ES-I3 (cell line): ENCODE data around the gene RITA1.

ENCODE experiments used
- H3K36me3 ChIP-seq: 2 replicates; pipeline ENCODE4 v1.6.1; 2013; ENCODE audit warnings: mild to moderate bottlenecking, low read length, control low read depth, moderate library complexity; ENCODE audit not compliant: insufficient read depth
- H3K4me1 ChIP-seq: 2 replicates; pipeline ENCODE4 v1.6.1; 2013; ENCODE audit warnings: mild to moderate bottlenecking, control low read depth, low read length; ENCODE audit not compliant: insufficient read depth
- H3K9ac ChIP-seq: 2 replicates; pipeline ENCODE4 v1.6.1; 2013; ENCODE audit warnings: low read depth, mild to moderate bottlenecking, low read length, moderate library complexity
- H3K9me3 ChIP-seq: 2 replicates; pipeline ENCODE4 v1.6.1; 2013; ENCODE audit warnings: mild to moderate bottlenecking, low read length, moderate library complexity; ENCODE audit not compliant: control insufficient read depth, insufficient read depth

Gene RITA1

DNA sequence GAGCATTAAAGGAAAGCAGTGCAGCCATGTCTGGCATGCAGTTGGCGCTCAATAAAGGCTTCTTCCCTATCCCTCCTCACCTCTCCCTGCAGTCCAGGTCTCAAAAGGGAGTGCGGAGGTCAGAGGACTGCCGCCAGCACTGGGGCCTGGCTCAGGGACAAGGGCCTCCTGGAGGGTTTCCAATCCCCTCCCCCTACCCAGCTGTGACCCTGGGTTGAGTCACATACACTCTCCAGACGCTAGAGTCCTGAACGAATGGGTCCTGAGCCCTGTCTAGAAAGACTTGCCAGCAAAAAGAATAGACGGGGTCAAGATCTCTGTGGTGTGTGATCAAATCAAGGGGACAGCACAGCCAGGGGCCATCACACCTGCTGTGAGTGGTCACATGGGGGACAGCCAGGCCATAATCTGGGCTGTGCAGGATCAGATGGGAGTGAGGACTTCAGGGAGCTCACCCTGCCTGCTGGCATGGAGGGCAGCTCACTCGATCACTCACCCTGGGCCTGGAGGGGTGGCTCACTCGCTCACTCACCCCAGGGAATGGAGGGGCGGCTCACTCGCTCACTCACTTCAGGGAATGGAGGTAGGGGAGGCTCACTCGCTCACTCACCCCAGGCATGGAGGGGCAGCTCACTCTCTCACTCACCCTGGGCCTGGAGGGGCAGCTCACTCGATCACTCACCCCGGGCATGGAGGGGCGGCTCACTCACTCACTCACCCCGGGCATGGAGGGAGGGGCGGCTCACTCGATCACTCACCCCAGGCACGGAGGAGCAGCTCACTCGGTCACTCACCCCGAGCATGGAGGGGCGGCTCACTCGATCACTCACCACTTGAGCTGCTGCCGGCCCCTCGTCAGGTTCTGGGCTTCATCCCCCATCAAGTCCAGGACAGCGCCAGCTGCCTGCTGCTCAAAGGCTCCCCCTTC lies 23.2 kb upstream of the RITA1 start:
- no peaks in the 10 kb centered on the region for H3K9me3 ChIP-seq
- H3K36me3 ChIP-seq: peaks cover 12% of the 10 kb centered on the region
- H3K9ac ChIP-seq: no peak overlapping the region
- peaks cover 10% of the 10 kb centered on the region for H3K4me1 ChIP-seq

DNA sequence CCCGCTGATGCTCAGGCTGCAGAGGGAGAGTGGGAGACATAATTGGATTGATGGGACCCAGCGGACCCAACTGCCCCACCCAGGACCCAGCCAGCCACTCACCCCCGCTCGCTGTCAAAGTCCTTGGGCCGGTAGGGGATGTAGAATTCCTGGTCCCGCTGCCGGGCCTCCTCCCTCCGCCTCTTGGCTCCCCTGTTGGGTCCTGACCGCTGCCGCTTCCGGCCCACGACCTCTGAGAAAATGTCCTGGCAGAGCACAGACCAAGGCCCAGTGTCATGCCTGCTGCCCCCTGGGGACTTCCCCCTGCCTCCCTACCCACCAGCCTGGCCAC lies 22.5 kb upstream of the RITA1 start:
- Histone ChIP-seq H3K9ac (no peak overlapping the region), H3K4me1 (peaks cover 10% of the 10 kb centered on the region), H3K36me3 (peaks cover 12% of the 10 kb centered on the region), H3K9me3 (no peaks in the 10 kb centered on the region)

DNA sequence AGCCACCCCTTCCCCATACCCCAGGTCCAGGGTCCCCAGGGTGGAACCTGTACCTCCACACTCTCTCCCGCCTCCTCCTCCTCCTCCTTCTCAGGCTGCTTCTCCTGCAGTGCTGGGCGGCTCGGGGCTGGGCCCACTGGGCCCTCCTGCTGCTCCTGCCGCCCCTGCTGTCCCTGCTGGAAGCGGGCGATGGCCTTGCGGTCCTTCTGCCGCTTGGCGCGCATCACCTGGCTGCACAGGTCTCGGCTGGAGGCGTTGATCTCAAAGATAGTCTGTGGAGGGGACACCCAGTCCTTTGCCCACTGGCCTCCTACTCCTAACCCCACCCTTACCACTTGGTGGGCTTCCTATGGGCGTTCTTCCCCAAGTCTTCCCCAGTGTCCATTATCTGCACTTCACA lies 21.5 kb upstream of the RITA1 start:
- Histone ChIP-seq H3K36me3 (peaks cover 12% of the 10 kb centered on the region), H3K9ac (no peak overlapping the region), H3K9me3 (no peaks in the 10 kb centered on the region), H3K4me1 (peaks cover 10% of the 10 kb centered on the region)

DNA sequence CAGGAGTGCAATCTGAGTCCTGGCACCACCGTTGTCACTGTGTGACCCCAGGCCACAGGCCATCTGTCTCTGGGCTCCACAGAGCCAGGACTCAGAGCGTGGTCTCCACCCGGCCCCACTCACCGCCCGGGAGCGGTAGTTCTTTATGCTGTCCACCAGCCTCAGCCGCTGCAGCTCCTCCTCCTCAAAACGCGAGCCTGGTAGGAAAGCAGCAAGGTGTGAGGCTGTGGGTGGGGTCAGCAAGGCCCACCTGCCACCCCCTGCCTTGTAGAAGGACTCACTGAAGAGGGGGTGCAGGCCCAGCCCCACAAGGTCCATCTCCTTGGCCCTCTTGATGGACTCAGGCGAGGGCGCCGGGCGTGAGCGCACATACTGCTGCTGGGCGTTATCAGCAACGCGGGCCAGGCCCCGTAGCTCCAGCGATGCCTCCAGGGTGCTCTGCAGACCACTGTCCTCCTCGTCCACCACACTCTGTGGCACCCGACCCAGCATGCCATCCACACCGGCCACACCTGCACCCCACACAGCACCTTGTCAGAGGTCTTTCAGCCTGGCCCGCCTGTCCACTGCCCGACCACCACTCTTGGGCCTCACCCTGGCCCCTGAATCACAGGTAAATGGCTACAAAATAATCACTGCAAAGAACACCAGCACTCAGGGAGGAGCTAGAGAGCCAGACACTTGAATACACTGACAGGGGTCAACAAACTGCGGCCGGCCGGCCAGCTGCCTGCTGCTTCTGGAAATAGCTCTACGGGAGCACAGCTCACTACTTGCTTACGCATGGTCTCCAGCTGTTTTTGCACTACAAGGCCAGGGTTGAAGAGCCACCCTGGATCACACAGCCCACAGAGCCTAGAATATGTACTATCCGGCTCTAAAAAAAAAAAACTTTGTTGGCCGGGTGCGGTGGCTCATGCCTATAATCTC lies 19.7 kb upstream of the RITA1 start:
- H3K9ac ChIP-seq: no peak overlapping the region
- no peaks in the 10 kb centered on the region; the same call in 1 of the 2 replicates for H3K9me3 ChIP-seq
- H3K4me1 ChIP-seq: peaks cover 10% of the 10 kb centered on the region
- H3K36me3 ChIP-seq: peaks cover 13% of the 10 kb centered on the region

DNA sequence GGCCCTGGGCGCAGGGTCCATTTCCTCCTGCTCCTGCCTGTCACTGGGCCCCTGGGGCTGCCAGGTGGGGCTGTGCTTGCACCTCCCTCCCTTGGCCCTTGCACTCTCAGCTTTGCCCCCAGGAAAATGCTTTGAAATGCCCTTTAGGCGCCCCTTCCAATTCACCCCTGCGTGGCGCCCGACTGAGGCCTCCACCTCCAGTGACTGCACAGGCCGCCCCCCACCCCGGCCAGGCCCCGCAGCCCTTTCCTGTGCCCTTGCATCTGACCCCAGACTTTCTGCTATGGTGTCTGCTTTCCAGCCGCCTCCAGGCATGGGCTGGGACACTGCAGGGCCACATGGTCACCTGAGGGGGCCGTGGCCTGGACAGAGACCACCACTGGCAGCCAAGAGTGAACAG lies 17.7 kb upstream of the RITA1 start:
- H3K9ac ChIP-seq: no peak overlapping the region
- H3K4me1 ChIP-seq: no peaks in the 10 kb centered on the region
- no peaks in the 10 kb centered on the region; the same call in 1 of the 2 replicates for H3K9me3 ChIP-seq
- H3K36me3 ChIP-seq: peaks cover 24% of the 10 kb centered on the region

DNA sequence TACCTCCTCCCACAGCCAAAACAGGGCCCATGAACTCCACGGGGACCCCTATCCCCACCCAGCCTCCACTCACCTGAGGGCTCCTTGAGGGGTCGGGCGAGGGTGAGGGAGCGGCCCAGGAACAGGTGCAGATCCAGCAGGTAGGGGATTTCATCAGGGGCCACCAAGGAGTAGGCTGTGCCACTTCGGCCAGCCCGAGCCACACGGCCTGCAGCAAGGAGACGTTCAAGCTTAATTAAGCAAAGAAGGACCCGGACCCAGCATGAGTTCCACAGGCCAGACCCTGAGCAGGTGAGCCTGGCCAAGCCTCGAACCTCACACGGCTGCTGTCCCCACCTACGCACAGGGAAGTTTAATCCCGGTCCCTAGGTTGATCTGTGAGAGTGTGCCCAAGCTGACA lies 15.8 kb upstream of the RITA1 start:
- Histone ChIP-seq H3K36me3 (peaks cover 31% of the 10 kb centered on the region), H3K9me3 (no peaks in the 10 kb centered on the region; the same call in 1 of the 2 replicates), H3K4me1 (no peaks in the 10 kb centered on the region), H3K9ac (no peak overlapping the region)

DNA sequence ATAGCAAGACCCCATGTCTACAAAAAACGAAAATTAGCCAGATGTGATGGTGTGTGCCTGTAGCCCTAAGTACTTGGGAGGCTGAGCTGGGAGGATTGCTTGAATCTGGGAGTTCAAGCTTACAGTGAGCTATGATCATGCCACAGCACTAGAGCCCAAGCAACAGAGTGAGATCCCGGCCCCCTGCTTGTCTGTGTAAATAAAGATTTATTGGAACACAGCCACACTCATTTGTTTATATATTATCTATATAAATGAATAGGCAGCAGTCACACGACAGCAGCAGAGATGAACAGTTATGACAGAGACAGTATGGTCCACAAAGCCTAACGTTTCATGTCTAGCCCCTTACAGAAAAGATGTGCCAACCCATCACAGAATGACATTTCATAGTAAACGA lies 15.1 kb upstream of the RITA1 start:
- Histone ChIP-seq H3K9me3 (no peaks in the 10 kb centered on the region; the same call in 1 of the 2 replicates), H3K9ac (no peak overlapping the region), H3K4me1 (no peaks in the 10 kb centered on the region), H3K36me3 (peaks cover 31% of the 10 kb centered on the region)

DNA sequence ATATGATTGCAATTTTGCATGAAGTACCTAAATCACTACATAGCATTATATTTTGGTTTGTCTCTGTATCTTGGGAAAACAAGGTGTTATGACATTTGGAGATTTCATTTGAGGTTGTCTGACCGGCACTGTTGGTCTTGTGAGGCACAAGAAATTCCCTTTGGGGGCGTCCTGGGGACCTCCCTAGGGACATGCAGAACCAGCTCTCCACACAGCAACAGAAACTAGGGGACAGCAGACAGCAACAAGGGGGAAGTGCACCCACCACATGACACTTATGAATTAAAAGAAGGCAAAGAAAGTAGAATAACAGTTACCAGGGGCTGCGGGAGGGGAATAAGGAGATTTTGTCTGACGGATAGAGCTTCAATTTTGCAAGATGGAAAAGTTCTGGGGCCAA lies 14.6 kb upstream of the RITA1 start:
- Histone ChIP-seq H3K9me3 (no peaks in the 10 kb centered on the region; the same call in 1 of the 2 replicates), H3K4me1 (no peaks in the 10 kb centered on the region), H3K36me3 (peaks cover 31% of the 10 kb centered on the region), H3K9ac (no peak overlapping the region)

DNA sequence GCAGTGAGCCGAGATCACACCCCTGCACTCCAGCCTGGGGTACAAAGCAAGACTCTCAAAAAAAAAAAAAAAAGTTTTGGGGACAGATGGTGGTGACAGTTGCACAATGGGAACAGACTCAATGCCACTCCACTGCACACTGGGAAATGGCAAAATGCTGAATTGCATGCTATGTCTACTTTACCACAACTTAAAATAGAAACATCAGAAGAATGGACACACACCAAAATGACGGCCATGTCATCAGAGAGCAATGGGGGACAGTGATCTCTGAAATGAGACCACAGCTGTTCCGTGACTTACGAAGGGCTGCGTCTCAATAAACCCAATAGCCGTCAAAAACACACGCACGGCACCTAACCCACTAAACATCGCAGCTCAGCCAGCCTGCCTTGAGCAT lies 14.0 kb upstream of the RITA1 start:
- Histone ChIP-seq H3K9ac (no peak overlapping the region), H3K36me3 (peaks cover 33% of the 10 kb centered on the region), H3K9me3 (no peaks in the 10 kb centered on the region; the same call in 1 of the 2 replicates), H3K4me1 (no peaks in the 10 kb centered on the region)

DNA sequence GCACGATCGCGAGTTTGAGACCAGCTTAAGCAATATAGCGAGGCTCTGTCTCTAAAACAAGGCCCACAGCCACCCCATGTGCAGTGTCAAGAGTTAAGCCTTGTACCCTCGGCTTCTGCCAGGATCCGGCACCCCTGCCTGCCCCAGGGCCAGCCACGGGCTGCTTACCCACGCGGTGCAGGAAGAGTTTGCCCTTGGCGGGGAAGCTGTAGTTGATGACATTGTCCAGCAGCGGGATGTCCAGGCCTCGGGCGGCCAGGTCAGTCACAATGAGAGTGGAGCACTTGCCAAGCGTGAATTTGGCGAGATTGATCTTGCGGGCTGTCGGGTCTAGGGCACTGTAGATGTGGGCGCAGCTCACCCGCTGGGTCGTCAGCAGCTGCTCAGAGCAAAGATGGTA lies 13.3 kb upstream of the RITA1 start:
- no peak overlapping the region for H3K9ac ChIP-seq
- H3K4me1 ChIP-seq: no peaks in the 10 kb centered on the region
- peaks cover 39% of the 10 kb centered on the region for H3K36me3 ChIP-seq
- no peaks in the 10 kb centered on the region; the same call in 1 of the 2 replicates for H3K9me3 ChIP-seq

DNA sequence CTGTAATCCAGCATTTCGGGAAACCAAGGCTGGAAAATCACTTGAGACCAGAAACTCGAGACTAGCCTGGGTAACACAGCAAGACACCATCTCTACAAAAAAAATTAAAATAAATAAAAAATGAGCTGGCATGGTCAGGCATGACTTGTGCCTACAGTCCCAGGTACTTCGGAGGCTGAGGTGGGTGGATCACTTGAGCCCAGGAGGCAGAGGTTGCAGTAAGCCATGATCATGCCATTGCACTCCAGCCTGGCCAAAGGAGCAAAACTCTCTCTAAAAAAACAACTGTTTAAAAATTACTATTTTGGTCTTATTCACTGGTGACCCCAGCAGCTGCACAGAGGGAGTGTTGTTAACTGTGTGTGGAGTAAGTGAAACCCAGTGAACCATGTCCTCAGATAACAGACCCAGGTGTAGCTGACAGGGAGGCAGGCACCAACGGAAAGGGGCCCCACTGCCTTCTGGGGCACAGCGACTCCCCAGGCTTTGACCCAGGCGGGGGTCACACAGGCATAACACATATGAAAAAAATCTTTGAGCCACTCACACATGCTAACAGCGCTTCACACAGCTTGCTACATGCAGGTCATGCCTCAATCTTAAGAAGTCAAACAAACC lies 12.3 kb upstream of the RITA1 start:
- no peak overlapping the region for H3K9ac ChIP-seq
- H3K4me1 ChIP-seq: no peaks in the 10 kb centered on the region
- H3K9me3 ChIP-seq: no peaks in the 10 kb centered on the region; the same call in 1 of the 2 replicates
- peaks cover 48% of the 10 kb centered on the region for H3K36me3 ChIP-seq

DNA sequence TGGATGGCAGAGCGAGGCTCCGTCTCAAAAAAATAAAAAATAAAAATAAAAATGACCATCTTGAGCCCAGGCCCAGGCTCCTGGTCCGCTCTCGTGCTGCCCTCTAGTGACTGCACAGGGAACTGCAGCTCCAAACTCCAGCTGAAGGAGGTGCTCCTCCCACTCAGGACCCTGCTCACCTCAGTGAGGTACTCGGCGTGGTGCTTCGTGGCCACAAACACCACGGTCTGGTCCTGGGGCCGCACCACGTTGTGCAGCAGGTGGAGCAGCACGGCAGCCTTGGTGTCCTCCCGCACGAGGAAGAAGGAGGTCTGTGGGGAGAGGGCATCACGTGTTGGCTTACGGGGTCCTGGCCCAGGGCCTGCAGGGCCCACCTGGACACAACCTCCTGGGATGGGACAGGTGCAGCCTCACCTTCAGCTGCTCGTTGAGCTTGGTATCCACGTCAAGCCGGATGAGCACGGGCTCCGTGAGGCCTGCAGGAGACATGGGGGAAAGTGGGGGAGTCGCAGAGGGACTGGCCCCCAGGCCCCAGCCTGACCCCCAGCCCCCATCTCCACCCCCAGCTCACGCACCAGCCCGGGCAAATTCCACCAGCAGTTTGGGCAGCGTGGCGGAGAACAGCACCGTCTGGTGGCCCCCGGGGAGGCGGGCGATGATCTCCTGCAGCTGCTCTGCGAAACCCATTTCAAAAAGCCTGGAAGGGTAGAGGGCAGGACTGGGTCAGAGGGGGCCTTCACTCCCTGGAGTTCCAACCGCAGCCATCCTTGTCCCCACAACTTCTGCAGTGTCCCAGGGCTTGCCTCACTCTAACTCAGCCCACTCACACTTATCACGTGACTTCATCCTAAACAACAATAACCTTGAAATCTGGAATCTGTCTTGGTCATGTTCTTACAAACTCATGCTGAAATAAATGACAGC lies 10.8 kb upstream of the RITA1 start:
- Histone ChIP-seq H3K9me3 (no peaks in the 10 kb centered on the region; the same call in 1 of the 2 replicates), H3K4me1 (no peaks in the 10 kb centered on the region), H3K36me3 (peaks cover 57% of the 10 kb centered on the region), H3K9ac (no peak overlapping the region)

DNA sequence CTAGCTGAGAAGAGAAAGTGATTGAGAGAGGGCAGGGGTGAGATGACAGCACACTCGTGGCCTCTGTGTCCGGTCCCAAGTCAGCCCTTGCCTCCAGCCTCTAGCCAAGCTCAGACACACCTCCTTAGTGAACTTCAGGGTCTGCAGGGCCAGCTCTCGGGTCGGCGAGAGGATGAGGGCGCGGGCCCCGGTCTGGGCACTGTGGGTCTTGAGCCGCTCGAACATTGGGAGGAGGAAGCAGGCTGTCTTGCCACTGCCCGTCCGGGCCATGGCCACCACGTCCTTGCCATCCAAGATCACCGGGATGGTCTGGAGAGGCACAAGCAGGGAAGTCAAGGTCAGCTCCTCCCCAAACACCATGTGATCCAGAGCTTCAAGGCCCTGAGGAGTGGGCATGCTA lies 6.5 kb upstream of the RITA1 start:
- H3K9ac ChIP-seq: no peak overlapping the region
- no peaks in the 10 kb centered on the region for H3K9me3 ChIP-seq
- H3K4me1 ChIP-seq: no peaks in the 10 kb centered on the region
- H3K36me3 ChIP-seq: peaks cover 31% of the 10 kb centered on the region
